Neural progenitor cell (in vitro differentiated cells): ENCODE measurements around the gene KCNT1.

Source experiments
- EZH2 ChIP-seq: fragments of 200-600 bp; sonication (generic); IDR thresholded peaks from 2 replicates; pipeline ENCODE4 v1.6.1; 2017; ENCODE audit warnings: antibody characterized with exemption, mild to moderate bottlenecking, moderate library complexity
- EZH2phosphoT487 ChIP-seq: fragments of 200-600 bp; sonication (generic); IDR thresholded peaks from 2 replicates; pipeline ENCODE4 v1.6.1; 2017; ENCODE audit warnings: antibody characterized with exemption
- TF ChIP-seq, protein P1 (sequence below): fragments of 200-600 bp; sonication (generic); IDR thresholded peaks from 2 replicates; pipeline ENCODE4 v1.5.1; 2017; ENCODE audit warnings: antibody characterized with exemption, mild to moderate bottlenecking

- no peak for TF ChIP-seq EZH2phosphoT487
- TF ChIP-seq, protein P1, sequence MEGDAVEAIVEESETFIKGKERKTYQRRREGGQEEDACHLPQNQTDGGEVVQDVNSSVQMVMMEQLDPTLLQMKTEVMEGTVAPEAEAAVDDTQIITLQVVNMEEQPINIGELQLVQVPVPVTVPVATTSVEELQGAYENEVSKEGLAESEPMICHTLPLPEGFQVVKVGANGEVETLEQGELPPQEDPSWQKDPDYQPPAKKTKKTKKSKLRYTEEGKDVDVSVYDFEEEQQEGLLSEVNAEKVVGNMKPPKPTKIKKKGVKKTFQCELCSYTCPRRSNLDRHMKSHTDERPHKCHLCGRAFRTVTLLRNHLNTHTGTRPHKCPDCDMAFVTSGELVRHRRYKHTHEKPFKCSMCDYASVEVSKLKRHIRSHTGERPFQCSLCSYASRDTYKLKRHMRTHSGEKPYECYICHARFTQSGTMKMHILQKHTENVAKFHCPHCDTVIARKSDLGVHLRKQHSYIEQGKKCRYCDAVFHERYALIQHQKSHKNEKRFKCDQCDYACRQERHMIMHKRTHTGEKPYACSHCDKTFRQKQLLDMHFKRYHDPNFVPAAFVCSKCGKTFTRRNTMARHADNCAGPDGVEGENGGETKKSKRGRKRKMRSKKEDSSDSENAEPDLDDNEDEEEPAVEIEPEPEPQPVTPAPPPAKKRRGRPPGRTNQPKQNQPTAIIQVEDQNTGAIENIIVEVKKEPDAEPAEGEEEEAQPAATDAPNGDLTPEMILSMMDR, result no peak
- TF ChIP-seq EZH2, result no peak
Measured at GRCh38 chr9:135690836-135691570, 11.0 kb upstream of the KCNT1 start.
